ENCODE results near the gene ARID1B.

DNA sequence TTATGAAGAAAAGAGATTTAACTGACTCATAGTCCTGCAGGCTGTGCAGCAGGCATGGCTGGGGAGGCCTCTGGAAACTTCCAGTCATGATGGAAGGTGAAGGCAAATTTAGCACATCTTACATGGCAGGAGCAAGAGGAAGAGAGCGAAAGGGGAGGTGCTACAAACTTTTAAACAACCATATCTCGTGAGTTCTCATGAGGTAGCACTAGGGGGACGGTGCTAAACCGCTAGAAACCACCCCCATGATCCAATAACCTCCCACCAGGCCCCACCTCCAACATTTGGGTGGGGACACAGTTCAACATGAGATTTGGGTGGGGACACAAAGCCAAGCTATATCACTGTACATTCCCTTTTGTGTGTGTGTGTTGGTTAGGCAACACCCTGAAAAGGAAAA, 336.2 kb downstream of the ARID1B start:
- TF ChIP-seq, protein P1, sequence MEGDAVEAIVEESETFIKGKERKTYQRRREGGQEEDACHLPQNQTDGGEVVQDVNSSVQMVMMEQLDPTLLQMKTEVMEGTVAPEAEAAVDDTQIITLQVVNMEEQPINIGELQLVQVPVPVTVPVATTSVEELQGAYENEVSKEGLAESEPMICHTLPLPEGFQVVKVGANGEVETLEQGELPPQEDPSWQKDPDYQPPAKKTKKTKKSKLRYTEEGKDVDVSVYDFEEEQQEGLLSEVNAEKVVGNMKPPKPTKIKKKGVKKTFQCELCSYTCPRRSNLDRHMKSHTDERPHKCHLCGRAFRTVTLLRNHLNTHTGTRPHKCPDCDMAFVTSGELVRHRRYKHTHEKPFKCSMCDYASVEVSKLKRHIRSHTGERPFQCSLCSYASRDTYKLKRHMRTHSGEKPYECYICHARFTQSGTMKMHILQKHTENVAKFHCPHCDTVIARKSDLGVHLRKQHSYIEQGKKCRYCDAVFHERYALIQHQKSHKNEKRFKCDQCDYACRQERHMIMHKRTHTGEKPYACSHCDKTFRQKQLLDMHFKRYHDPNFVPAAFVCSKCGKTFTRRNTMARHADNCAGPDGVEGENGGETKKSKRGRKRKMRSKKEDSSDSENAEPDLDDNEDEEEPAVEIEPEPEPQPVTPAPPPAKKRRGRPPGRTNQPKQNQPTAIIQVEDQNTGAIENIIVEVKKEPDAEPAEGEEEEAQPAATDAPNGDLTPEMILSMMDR (IDR thresholded peaks at IDR 0.05; ENCODE audit: insufficient read depth, low read length, poor library complexity, severe bottlenecking): no peak
- no peak for TF ChIP-seq EZH2phosphoT487 (conservative IDR thresholded peaks at IDR 0.05; ENCODE audit: low read length)
